ENCODE data around the gene ENO3. TPM values are rescaled to one million over a fixed set of nuclear protein-coding genes. Genes with fewer than 3 reads are reported as not detected.

ENO3 gene
- total and polyA plus RNA-seq, 2 donors (not counting 3 experiments of a cell fraction or from before 2014, with no cell fraction given) = 5.5 to 5.9 TPM

GRCh38 chr17:4959261-4959965 is 8.5 kb downstream of the ENO3 start:
- no peaks in the 10 kb centered on the region for H3K79me2 ChIP-seq (ENCODE audit: control insufficient read depth, insufficient read depth, low read length)
- intact Hi-C loops (cut with micrococcal nuclease) = no loop called here
- BruUV-seq (replicated peaks) = TSS peak; percentile 63
- CTCF ChIA-PET = interaction anchor here (1.0 kb wide), 1 partner anchor 50 kb away, joined by 4 read pairs; no protein-coding TSS in a partner anchor
- peaks cover 0 to 7% of the 10 kb centered on the region in 2 experiments for H3K36me3 ChIP-seq (ENCODE audit: control insufficient read depth in 2 of 2, extremely low read depth in 1 of 2, insufficient read depth in 2 of 2, low read length in 2 of 2)
- dilution Hi-C loops (cut with MboI; ENCODE audit: extremely low pct_ligation_motif_present, low sequenced_read_pairs) = no loop called here
- DNase-seq (ENCODE audit: low read depth, low spot score) = no peak
- H3K4me2 ChIP-seq (ENCODE audit: insufficient read depth, low read length) = no peak overlapping the region
- H3K9ac ChIP-seq (replicated peaks; ENCODE audit: extremely low read depth, insufficient read depth, low read length) = no peak overlapping the region
- no peak overlapping the region for H3K4me3 ChIP-seq (replicated peaks in 1 of 3; ENCODE audit: insufficient read depth in 1 of 3, low read depth in 1 of 3, low read length in 3 of 3)
- TF ChIP-seq CTCF (IDR thresholded peaks at IDR 0.05; ENCODE audit: extremely low read depth in 1 of 2, insufficient read depth in 1 of 2, low read depth in 1 of 2, low read length in 2 of 2) = no peak
- no peak for TF ChIP-seq POLR2A (IDR thresholded peaks at IDR 0.05; ENCODE audit: low read depth, low read length)
- TF ChIP-seq EZH2 (IDR thresholded peaks at IDR 0.05; ENCODE audit: borderline replicate concordance, low read depth, low read length, severe bottlenecking) = no peak
- TF ChIP-seq POLR2AphosphoS5 (IDR thresholded peaks at IDR 0.05; ENCODE audit: insufficient read depth, low read depth, low read length) = no peak
- no peak for TF ChIP-seq MAX (IDR thresholded peaks at IDR 0.05; ENCODE audit: insufficient read depth, insufficient read length)
- TF ChIP-seq FOS (IDR thresholded peaks at IDR 0.05; ENCODE audit: borderline replicate concordance, insufficient read depth, low read length) = no peak
- no peak for TF ChIP-seq GATA2 (IDR thresholded peaks at IDR 0.05; ENCODE audit: insufficient read depth, insufficient read length, low read depth, low read length)
- no peak for TF ChIP-seq MYC (IDR thresholded peaks at IDR 0.05; ENCODE audit: low read depth, low read length)
- no peak for TF ChIP-seq JUN (IDR thresholded peaks at IDR 0.05; ENCODE audit: borderline replicate concordance, insufficient read depth, insufficient read length, low read depth)
- H3K27ac ChIP-seq (ENCODE audit: insufficient read depth, low read depth, low read length) = no peak overlapping the region
- H3K27me3 ChIP-seq (ENCODE audit: control insufficient read depth in 2 of 2, insufficient read depth in 2 of 2, low read length in 2 of 2) = no peaks in the 10 kb centered on the region
- no peaks in the 10 kb centered on the region for H3K4me1 ChIP-seq (ENCODE audit: control insufficient read depth, extremely low read depth, insufficient read depth, low read length)
- H3K9me1 ChIP-seq (replicated peaks; ENCODE audit: control insufficient read depth, extremely low read depth, insufficient read depth, low read length) = no peaks in the 10 kb centered on the region
- no peaks in the 10 kb centered on the region for H3K9me3 ChIP-seq (replicated peaks; ENCODE audit: control insufficient read depth, insufficient read depth, low read length)
- FAIRE-seq = no peak
- H4K20me1 ChIP-seq (replicated peaks; ENCODE audit: control insufficient read depth, extremely low read depth, insufficient read depth, low read length) = no peaks in the 10 kb centered on the region
- POLR2A ChIA-PET = no interaction called here
- no peak overlapping the region for H2AFZ ChIP-seq (ENCODE audit: low read depth, low read length)

Data from endothelial cell of umbilical vein (primary cell).